ENCODE measurements around the gene SAP30. TPM values are rescaled to one million over a fixed set of nuclear protein-coding genes. Genes with fewer than 3 reads are reported as not detected.

The SAP30 gene
- 16.5 TPM for total RNA-seq
- polyA plus RNA-seq (ENCODE audit: insufficient read depth, low read depth, low replicate concordance), result 6.7 TPM
- long read RNA-seq, donor 1, transcript SAP30-201 (4 exons, 1,108 nt), result major isoform, 7 of 7 reads
- long read RNA-seq, donor 1, partial matches to known transcripts, result 0 of 7 reads
- long read RNA-seq, donor 1, other reads (novel, unspliced or antisense), result 0 of 7 reads
- long read RNA-seq, donor 2, transcript SAP30-201 (4 exons, 1,108 nt), result major isoform, 7 of 7 reads
- long read RNA-seq, donor 2, partial matches to known transcripts, result 0 of 7 reads
- long read RNA-seq, donor 2, other reads (novel, unspliced or antisense), result 0 of 7 reads
- long read RNA-seq, donor 3, transcript SAP30-201 (4 exons, 1,108 nt), result major isoform, 9 of 9 reads
- long read RNA-seq, donor 3, partial matches to known transcripts, result 0 of 9 reads
- long read RNA-seq, donor 3, other reads (novel, unspliced or antisense), result 0 of 9 reads
- long read RNA-seq, donor 4, transcript SAP30-201 (4 exons, 1,108 nt), result major isoform, 11 of 11 reads
- long read RNA-seq, donor 4, partial matches to known transcripts, result 0 of 11 reads
- long read RNA-seq, donor 4, other reads (novel, unspliced or antisense), result 0 of 11 reads
- long read RNA-seq, donor 5, partial matches to known transcripts, result 0 of 1 reads
- long read RNA-seq, donor 5, other reads (novel, unspliced or antisense), result 0 of 1 reads
- long read RNA-seq, donor 6, transcript SAP30-201 (4 exons, 1,108 nt), result major isoform, 6 of 6 reads
- long read RNA-seq, donor 6, partial matches to known transcripts, result 0 of 6 reads
- long read RNA-seq, donor 6, other reads (novel, unspliced or antisense), result 0 of 6 reads
- long read RNA-seq, donor 7, transcript SAP30-201 (4 exons, 1,108 nt), result major isoform, 6 of 12 reads
- long read RNA-seq, donor 7, partial matches to known transcripts, result 1 of 12 reads
- long read RNA-seq, donor 7, other reads (novel, unspliced or antisense), result 5 of 12 reads
- long read RNA-seq, donor 8, transcript SAP30-201 (4 exons, 1,108 nt), result major isoform, 10 of 16 reads
- long read RNA-seq, donor 8, partial matches to known transcripts, result 6 of 16 reads
- long read RNA-seq, donor 8, other reads (novel, unspliced or antisense), result 0 of 16 reads
- long read RNA-seq, donor 9, partial matches to known transcripts, result 0 of 3 reads
- long read RNA-seq, donor 9, other reads (novel, unspliced or antisense), result 0 of 3 reads
- long read RNA-seq, donor 10, transcript SAP30-201 (4 exons, 1,108 nt), result major isoform, 11 of 11 reads
- long read RNA-seq, donor 10, partial matches to known transcripts, result 0 of 11 reads
- long read RNA-seq, donor 10, other reads (novel, unspliced or antisense), result 0 of 11 reads

- Histone ChIP-seq H3K36me3 (ENCODE audit: control insufficient read depth in 2 of 3, insufficient read depth in 3 of 3, low read length in 3 of 3) (no peaks in the 10 kb centered on the region), H3K4me1 (ENCODE audit: control insufficient read depth in 2 of 3, insufficient read depth in 2 of 3, low read depth in 1 of 3, low read length in 3 of 3) (peaks cover 0 to 2% (median 0%) of the 10 kb centered on the region in 3 donors), H3K27me3 (ENCODE audit: control insufficient read depth, insufficient read depth, low read length) (no peaks in the 10 kb centered on the region), H3K4me3 (ENCODE audit: low read length in 3 of 3) (peak within 1 kb of the TSS; percentile 95 to 99 (median 98)), H3K9me3 (ENCODE audit: control insufficient read depth in 2 of 3, insufficient read depth in 1 of 3, low read length in 3 of 3) (no peaks in the 10 kb centered on the region), H3K27ac (ENCODE audit: low read depth in 2 of 2, low read length in 2 of 2) (peak within 1 kb of the TSS; percentile 96), H3K9ac (ENCODE audit: low read length in 3 of 3) (peak within 1 kb of the TSS; percentile 87 to 98 (median 97))
- intact Hi-C loops (cut with DNase I), result no loop called here
- peak; percentile 50 for FAIRE-seq
- TF ChIP-seq, protein P1, sequence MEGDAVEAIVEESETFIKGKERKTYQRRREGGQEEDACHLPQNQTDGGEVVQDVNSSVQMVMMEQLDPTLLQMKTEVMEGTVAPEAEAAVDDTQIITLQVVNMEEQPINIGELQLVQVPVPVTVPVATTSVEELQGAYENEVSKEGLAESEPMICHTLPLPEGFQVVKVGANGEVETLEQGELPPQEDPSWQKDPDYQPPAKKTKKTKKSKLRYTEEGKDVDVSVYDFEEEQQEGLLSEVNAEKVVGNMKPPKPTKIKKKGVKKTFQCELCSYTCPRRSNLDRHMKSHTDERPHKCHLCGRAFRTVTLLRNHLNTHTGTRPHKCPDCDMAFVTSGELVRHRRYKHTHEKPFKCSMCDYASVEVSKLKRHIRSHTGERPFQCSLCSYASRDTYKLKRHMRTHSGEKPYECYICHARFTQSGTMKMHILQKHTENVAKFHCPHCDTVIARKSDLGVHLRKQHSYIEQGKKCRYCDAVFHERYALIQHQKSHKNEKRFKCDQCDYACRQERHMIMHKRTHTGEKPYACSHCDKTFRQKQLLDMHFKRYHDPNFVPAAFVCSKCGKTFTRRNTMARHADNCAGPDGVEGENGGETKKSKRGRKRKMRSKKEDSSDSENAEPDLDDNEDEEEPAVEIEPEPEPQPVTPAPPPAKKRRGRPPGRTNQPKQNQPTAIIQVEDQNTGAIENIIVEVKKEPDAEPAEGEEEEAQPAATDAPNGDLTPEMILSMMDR (IDR thresholded peaks at IDR 0.05; ENCODE audit: borderline replicate concordance, extremely low read depth, insufficient read depth), result no peak
- peak; percentile 99 to 100 (median 100) for DNase-seq
These were observed at the start of gene SAP30 for GRCh38 chr4:173370477-173371291. SAP30 (plus strand) TSS chr4:173370954; CDS start chr4:173371183, 229 bp downstream.

DNA sequence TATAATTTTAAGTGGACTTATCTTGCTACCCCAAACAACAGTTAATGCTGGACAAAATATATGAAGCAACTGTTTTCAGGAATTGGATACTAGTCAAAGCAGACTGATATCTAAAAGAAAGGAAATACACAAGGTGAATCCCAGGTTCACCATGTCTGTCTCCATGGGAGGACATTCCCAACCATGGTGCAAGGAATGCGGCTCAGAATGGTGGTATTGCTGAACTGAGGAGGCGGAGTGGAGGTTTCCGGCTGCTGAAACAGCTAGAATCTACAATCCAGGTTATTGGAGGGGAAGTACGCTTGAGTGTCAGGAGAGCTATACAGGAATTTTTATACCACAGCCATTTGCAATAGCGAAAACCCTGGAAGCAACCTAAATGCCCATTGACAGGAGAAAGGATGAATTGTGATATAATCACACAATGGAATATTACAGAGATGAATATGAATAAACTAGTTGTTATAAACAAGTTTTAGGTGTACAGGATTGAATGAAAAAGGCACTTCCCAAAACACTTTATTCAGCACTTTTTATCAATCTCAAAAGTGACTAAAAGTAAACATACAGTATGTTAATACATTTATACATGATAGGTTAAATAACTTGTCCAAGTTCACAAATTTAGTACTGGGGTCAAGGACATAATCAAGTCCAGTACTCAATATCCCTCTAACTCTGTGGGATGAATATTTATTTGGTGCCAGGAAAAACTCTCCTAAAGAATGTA is 45.6 kb upstream of the SAP30 start:
- intact Hi-C loops (cut with DNase I), result no loop called here

More for the DNA sequence above, 45.6 kb upstream of the SAP30 start:
- FAIRE-seq, result no peak
- no peak for DNase-seq
- TF ChIP-seq, protein P1 (IDR thresholded peaks at IDR 0.05; ENCODE audit: borderline replicate concordance, extremely low read depth, insufficient read depth), result no peak
- Histone ChIP-seq H3K9ac (ENCODE audit: low read length in 3 of 3) (no peak overlapping the region), H3K9me3 (ENCODE audit: control insufficient read depth in 2 of 3, insufficient read depth in 1 of 3, low read length in 3 of 3) (no peaks in the 10 kb centered on the region), H3K36me3 (ENCODE audit: control insufficient read depth in 2 of 3, insufficient read depth in 3 of 3, low read length in 3 of 3) (peaks cover 0 to 16% (median 5%) of the 10 kb centered on the region in 3 donors), H3K27ac (ENCODE audit: low read depth in 2 of 2, low read length in 2 of 2) (no peak overlapping the region), H3K27me3 (ENCODE audit: control insufficient read depth, insufficient read depth, low read length) (no peaks in the 10 kb centered on the region), H3K4me1 (ENCODE audit: control insufficient read depth in 2 of 3, insufficient read depth in 2 of 3, low read depth in 1 of 3, low read length in 3 of 3) (no peaks in the 10 kb centered on the region), H3K4me3 (ENCODE audit: low read length in 3 of 3) (no peak overlapping the region)
